ENCODE data around the gene HEY2. TPM values are rescaled to one million over a fixed set of nuclear protein-coding genes. Genes with fewer than 3 reads are reported as not detected.

Gene HEY2
- total RNA-seq, 1 experiment from 2014 or later, result 6.6 TPM

- H3K79me1 ChIP-seq (ENCODE audit: insufficient read depth, low read depth, low read length, poor library complexity, severe bottlenecking), result no peaks in the 10 kb centered on the region
- H3K9me3 ChIP-seq (ENCODE audit: control insufficient read depth, low read depth, low read length), result peaks cover 21% of the 10 kb centered on the region
- H3K4me3 Mint-ChIP-seq, result no peak overlapping the region
- H3K18ac ChIP-seq (ENCODE audit: insufficient read length, low read depth, low read length), result no peak overlapping the region
- no peak overlapping the region for H3K4ac ChIP-seq (ENCODE audit: low read depth, low read length)
- H3K4me1 ChIP-seq (ENCODE audit: insufficient read depth, low read length), result no peaks in the 10 kb centered on the region; the same call in 1 of the 2 replicates
- no peak overlapping the region for H2BK20ac ChIP-seq (ENCODE audit: low read depth, low read length, poor library complexity, severe bottlenecking)
- no CpG with 5 or more reads among the region's 2 CpGs for WGBS (ENCODE audit: extremely low coverage, insufficient read length, low lambda C conversion rate)
- no peak for DNase-seq
- no peak overlapping the region for H2AK5ac ChIP-seq (ENCODE audit: insufficient read length, low read length)
- H4K8ac ChIP-seq (replicated peaks; ENCODE audit: insufficient read length, low read depth, low read length), result no peak overlapping the region
- no peak overlapping the region for H2BK5ac ChIP-seq (ENCODE audit: insufficient read length, low read length)
- H3K4me1 Mint-ChIP-seq, result peaks cover 0 to 19% of the 10 kb centered on the region in 2 experiments; a peak in 2 of 4 replicates
- peaks cover 24 to 36% of the 10 kb centered on the region in 2 experiments for H3K9me3 Mint-ChIP-seq
- no peaks in the 10 kb centered on the region for H3K23me2 ChIP-seq (ENCODE audit: insufficient read length, low read depth, low read length, poor library complexity, severe bottlenecking)
- no peak overlapping the region for H4K5ac ChIP-seq (ENCODE audit: insufficient read length, low read depth, low read length)
- H2BK15ac ChIP-seq (ENCODE audit: low read depth, low read length), result no peak overlapping the region
- peak overlapping the region in 1 of 3 experiments; percentile 45; a peak in 1 of 7 replicates for H3K27ac Mint-ChIP-seq
- no peak overlapping the region for H2AFZ ChIP-seq (ENCODE audit: low read length)
- no peak overlapping the region for H4K91ac ChIP-seq (ENCODE audit: insufficient read length, low read depth, low read length)
- no peak overlapping the region for H3K56ac ChIP-seq (ENCODE audit: insufficient read length, low read depth, low read length)
- H2BK120ac ChIP-seq (ENCODE audit: low read depth, low read length, poor library complexity, severe bottlenecking), result no peak overlapping the region
- no peak overlapping the region for H3T11ph ChIP-seq (ENCODE audit: low read length)
- no peak overlapping the region for H3K27ac ChIP-seq (ENCODE audit: insufficient read length, low read depth, low read length)
- no peak overlapping the region for H3K4me2 ChIP-seq (ENCODE audit: insufficient read depth, insufficient read length, low read length)
- peaks cover 28 to 33% (median 31%) of the 10 kb centered on the region in 3 experiments for H3K36me3 Mint-ChIP-seq (ENCODE audit: insufficient read depth in 1 of 3, low read depth in 3 of 3)
- H3K27me3 ChIP-seq (ENCODE audit: insufficient read depth, low read length), result no peaks in the 10 kb centered on the region
- H3K23ac ChIP-seq (ENCODE audit: insufficient read length, low read depth, low read length), result no peak overlapping the region
- H3K9ac ChIP-seq (ENCODE audit: extremely low read depth, insufficient read length, low read length), result no peak overlapping the region
- no peak overlapping the region for H2BK12ac ChIP-seq (ENCODE audit: insufficient read length, low read depth, low read length)
- H3K14ac ChIP-seq (ENCODE audit: insufficient read depth, low read length), result no peak overlapping the region
- H4K20me1 ChIP-seq (ENCODE audit: control insufficient read depth, insufficient read depth, insufficient read length), result no peaks in the 10 kb centered on the region
- TF ChIP-seq CTCF (conservative IDR thresholded peaks at IDR 0.05), result no peak
- H3K27me3 Mint-ChIP-seq (ENCODE audit: low read depth), result no peaks in the 10 kb centered on the region; the same call in none of the 2 replicates
- no peaks in the 10 kb centered on the region for H3K79me2 ChIP-seq (ENCODE audit: insufficient read depth, low read length)
Observed at GRCh38 chr6:125714441-125715090, 34.9 kb upstream of the HEY2 start.

Data from H9 (cell line).